COLO668 (cell line): ENCODE data around the gene FAM50A.

Experiments used
- DNase-seq: peaks from one replicate; lab custom pipeline; 2025; ENCODE audit not compliant: unreplicated experiment; lab: John Stamatoyannopoulos, UW

The FAM50A gene

GRCh38 chrX:154437971-154438893 is 5.7 kb upstream of the FAM50A start:
- DNase-seq, result no peak

GRCh38 chrX:154439841-154440240 is 4.1 kb upstream of the FAM50A start:
- DNase-seq, result no peak

- DNase-seq, result no peak
These were observed 3.2 kb upstream of the FAM50A start for GRCh38 chrX:154440623-154441357.

- no peak for DNase-seq
These were observed 2.4 kb upstream of the FAM50A start for GRCh38 chrX:154441564-154441963.

- peak; percentile 11 for DNase-seq
These were observed 1.8 kb upstream of the FAM50A start for GRCh38 chrX:154441984-154442707.

GRCh38 chrX:154443479-154443910 is 446 bp upstream of the FAM50A start:
- DNase-seq, result peak; percentile 24

- DNase-seq, result no peak
These were observed 860 bp downstream of the FAM50A start for GRCh38 chrX:154444755-154445246.

- DNase-seq, result no peak
These were observed 1.8 kb downstream of the FAM50A start for GRCh38 chrX:154445776-154446175.

GRCh38 chrX:154446430-154446829 is 2.5 kb downstream of the FAM50A start:
- DNase-seq, result no peak

GRCh38 chrX:154448484-154448883 is 4.5 kb downstream of the FAM50A start:
- no peak for DNase-seq

- DNase-seq, result no peak
These were observed 5.7 kb downstream of the FAM50A start for GRCh38 chrX:154449618-154450017.

- no peak for DNase-seq
These were observed 6.4 kb downstream of the FAM50A start for GRCh38 chrX:154450312-154450711.

GRCh38 chrX:154452823-154453222 is 8.9 kb downstream of the FAM50A start:
- DNase-seq, result no peak

- DNase-seq, result peak; percentile 90
These were observed 13.7 kb downstream of the FAM50A start for GRCh38 chrX:154457491-154458115.

- peak; percentile 85 for DNase-seq
These were observed 14.4 kb downstream of the FAM50A start, which contains the start of gene PLXNA3 for GRCh38 chrX:154458116-154458953. PLXNA3 (plus strand) TSS chrX:154458281; CDS start chrX:154460184, 1,903 bp downstream.

- peak; percentile 54 for DNase-seq
These were observed 15.2 kb downstream of the FAM50A start for GRCh38 chrX:154458954-154459778.

GRCh38 chrX:154459832-154460231 is 15.9 kb downstream of the FAM50A start:
- peak; percentile 17 for DNase-seq

- no peak for DNase-seq
These were observed 16.4 kb downstream of the FAM50A start for GRCh38 chrX:154460326-154460725.

GRCh38 chrX:154462396-154462795 is 18.5 kb downstream of the FAM50A start:
- no peak for DNase-seq
